ENCODE measurements around the gene TFCP2L1. TPM values are rescaled to one million over a fixed set of nuclear protein-coding genes. Genes with fewer than 3 reads are reported as not detected.

Gene TFCP2L1
- total RNA-seq, 4 donors from 2014 or later = 0.39 to 1.6 (median 0.46) TPM

GRCh38 chr2:121257480-121257840, 27.5 kb downstream of the TFCP2L1 start:
- H3K4me1 ChIP-seq = no peaks in the 10 kb centered on the region
- no peaks in the 10 kb centered on the region for H3K27me3 ChIP-seq
- no peak overlapping the region for H3K4me3 ChIP-seq
- TF ChIP-seq EP300 (IDR thresholded peaks at IDR 0.05) (no peak), POLR2AphosphoS5 (IDR thresholded peaks at IDR 0.05) (no peak), POLR2A (IDR thresholded peaks at IDR 0.05; ENCODE audit: low read depth) (no peak)
- TF ChIP-seq, protein P1, sequence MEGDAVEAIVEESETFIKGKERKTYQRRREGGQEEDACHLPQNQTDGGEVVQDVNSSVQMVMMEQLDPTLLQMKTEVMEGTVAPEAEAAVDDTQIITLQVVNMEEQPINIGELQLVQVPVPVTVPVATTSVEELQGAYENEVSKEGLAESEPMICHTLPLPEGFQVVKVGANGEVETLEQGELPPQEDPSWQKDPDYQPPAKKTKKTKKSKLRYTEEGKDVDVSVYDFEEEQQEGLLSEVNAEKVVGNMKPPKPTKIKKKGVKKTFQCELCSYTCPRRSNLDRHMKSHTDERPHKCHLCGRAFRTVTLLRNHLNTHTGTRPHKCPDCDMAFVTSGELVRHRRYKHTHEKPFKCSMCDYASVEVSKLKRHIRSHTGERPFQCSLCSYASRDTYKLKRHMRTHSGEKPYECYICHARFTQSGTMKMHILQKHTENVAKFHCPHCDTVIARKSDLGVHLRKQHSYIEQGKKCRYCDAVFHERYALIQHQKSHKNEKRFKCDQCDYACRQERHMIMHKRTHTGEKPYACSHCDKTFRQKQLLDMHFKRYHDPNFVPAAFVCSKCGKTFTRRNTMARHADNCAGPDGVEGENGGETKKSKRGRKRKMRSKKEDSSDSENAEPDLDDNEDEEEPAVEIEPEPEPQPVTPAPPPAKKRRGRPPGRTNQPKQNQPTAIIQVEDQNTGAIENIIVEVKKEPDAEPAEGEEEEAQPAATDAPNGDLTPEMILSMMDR (IDR thresholded peaks at IDR 0.05) = no peak
- no peaks in the 10 kb centered on the region for H3K9me3 ChIP-seq
- WGBS = 78% methylated on average over 3 of the region's 3 CpGs
- no peak overlapping the region for H3K27ac ChIP-seq (replicated peaks in 1 of 4)
- H3K36me3 ChIP-seq = no peaks in the 10 kb centered on the region
- no peak for DNase-seq (ENCODE audit: extremely low spot score)
- intact Hi-C loops (cut with DNase I) = no loop called here

- H3K9me3 ChIP-seq = no peaks in the 10 kb centered on the region
- no peaks in the 10 kb centered on the region for H3K4me1 ChIP-seq
- WGBS = 81% methylated on average over 12 of the region's 13 CpGs
- DNase-seq (ENCODE audit: extremely low spot score) = no peak
- no peaks in the 10 kb centered on the region for H3K27me3 ChIP-seq
- H3K27ac ChIP-seq (replicated peaks in 1 of 4) = no peak overlapping the region
- no peak for TF ChIP-seq POLR2AphosphoS5 (IDR thresholded peaks at IDR 0.05)
- intact Hi-C loops (cut with DNase I) = no loop called here
- H3K36me3 ChIP-seq = no peaks in the 10 kb centered on the region
- H3K4me3 ChIP-seq = no peak overlapping the region
These were observed 28.1 kb downstream of the TFCP2L1 start for GRCh38 chr2:121256720-121257479.

DNA sequence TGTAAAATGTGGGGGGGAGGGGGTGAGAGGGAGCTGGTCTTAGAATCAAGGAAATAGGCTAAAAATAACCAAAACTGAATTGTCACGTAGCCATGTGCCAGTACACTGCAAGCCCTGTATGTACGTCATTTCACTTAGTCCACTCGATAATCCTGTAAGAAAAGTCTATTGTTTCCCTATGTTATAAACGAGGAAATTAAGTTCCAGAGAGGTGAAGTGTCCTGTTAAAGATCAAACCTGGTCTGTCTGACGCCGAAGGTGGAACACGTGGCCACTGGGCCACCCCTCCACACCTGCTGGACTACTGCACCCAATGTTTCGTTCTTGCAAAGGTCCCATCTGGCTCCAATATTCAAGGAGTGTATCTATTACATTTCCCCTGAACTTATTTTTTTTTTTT, 29.6 kb downstream of the TFCP2L1 start:
- intact Hi-C loops (cut with DNase I) = no loop called here
- TF ChIP-seq POLR2AphosphoS5 (IDR thresholded peaks at IDR 0.05) (no peak), EP300 (IDR thresholded peaks at IDR 0.05) (no peak), POLR2A (IDR thresholded peaks at IDR 0.05; ENCODE audit: low read depth) (no peak)
- TF ChIP-seq, protein P1 (IDR thresholded peaks at IDR 0.05) = no peak
- H3K36me3 ChIP-seq = no peaks in the 10 kb centered on the region
- no peak overlapping the region for H3K4me3 ChIP-seq
- DNase-seq (ENCODE audit: extremely low spot score) = no peak
- no peaks in the 10 kb centered on the region for H3K4me1 ChIP-seq
- H3K27ac ChIP-seq (replicated peaks in 1 of 4) = no peak overlapping the region
- WGBS = 83% methylated on average over 8 of the region's 8 CpGs
- H3K9me3 ChIP-seq = no peaks in the 10 kb centered on the region
- no peaks in the 10 kb centered on the region for H3K27me3 ChIP-seq

DNA sequence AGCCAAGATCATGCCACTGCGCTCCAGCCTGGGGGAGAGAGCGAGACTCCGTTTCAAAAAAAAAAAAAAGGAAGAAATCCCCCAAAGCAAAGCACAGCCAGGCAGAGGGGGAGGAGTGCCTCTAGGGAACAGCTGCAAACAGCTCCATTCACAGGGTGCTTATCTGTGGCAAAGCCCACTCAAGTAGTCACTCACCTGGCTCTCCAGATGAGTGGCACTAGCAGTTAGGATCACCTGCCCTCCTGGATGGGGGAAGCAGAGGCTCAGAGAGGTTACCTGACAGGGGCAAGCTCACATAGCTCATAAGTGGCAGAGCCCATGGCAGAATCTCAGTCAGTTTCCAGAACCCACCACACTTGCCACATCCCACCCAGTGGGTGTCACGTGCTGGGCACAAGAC, 30.3 kb downstream of the TFCP2L1 start:
- no peaks in the 10 kb centered on the region for H3K4me1 ChIP-seq
- H3K4me3 ChIP-seq = no peak overlapping the region
- DNase-seq (ENCODE audit: extremely low spot score) = no peak
- H3K27ac ChIP-seq (replicated peaks in 1 of 4) = no peak overlapping the region
- H3K27me3 ChIP-seq = no peaks in the 10 kb centered on the region
- 79% methylated on average over 4 of the region's 4 CpGs for WGBS
- H3K9me3 ChIP-seq = no peaks in the 10 kb centered on the region
- intact Hi-C loops (cut with DNase I) = no loop called here
- TF ChIP-seq POLR2AphosphoS5 (IDR thresholded peaks at IDR 0.05) (no peak), EP300 (IDR thresholded peaks at IDR 0.05) (no peak), POLR2A (IDR thresholded peaks at IDR 0.05; ENCODE audit: low read depth) (no peak)
- TF ChIP-seq, protein P1 (IDR thresholded peaks at IDR 0.05) = no peak
- no peaks in the 10 kb centered on the region for H3K36me3 ChIP-seq

DNA sequence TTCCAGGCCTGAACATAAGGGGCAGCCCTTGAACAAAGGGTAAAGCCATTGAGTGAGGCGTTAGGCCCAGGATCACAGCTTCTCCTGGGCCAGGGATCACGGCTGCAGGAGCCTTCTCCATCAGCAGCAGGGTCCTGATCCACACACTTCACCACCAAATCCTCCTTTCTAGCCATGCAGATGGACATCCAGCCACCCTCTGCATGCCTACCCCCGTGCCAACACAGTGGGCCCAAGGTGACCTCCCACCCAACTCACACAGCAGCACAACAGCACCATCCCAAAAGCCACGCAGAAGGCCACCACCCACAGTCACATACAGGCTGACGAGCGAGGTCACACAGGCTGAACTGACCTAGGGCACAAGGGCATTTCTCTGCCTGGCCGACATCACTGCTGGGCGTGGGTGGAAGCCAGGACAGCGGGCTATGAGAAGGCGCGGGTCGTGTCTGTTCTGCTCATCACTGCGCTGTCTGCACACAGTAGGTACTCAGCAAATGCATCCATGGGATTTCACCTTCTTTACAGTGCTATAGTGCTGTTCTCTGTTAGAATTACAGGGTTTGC, 31.2 kb downstream of the TFCP2L1 start:
- WGBS = 88% methylated on average over 13 of the region's 13 CpGs
- TF ChIP-seq POLR2AphosphoS5 (IDR thresholded peaks at IDR 0.05) (no peak), EP300 (IDR thresholded peaks at IDR 0.05) (no peak), POLR2A (IDR thresholded peaks at IDR 0.05; ENCODE audit: low read depth) (no peak)
- TF ChIP-seq, protein P1 (IDR thresholded peaks at IDR 0.05) = no peak
- no peaks in the 10 kb centered on the region for H3K27me3 ChIP-seq
- no peaks in the 10 kb centered on the region for H3K9me3 ChIP-seq
- intact Hi-C loops (cut with DNase I) = no loop called here
- H3K4me3 ChIP-seq = no peak overlapping the region
- no peaks in the 10 kb centered on the region for H3K4me1 ChIP-seq
- DNase-seq (ENCODE audit: extremely low spot score) = no peak
- no peak overlapping the region for H3K27ac ChIP-seq (replicated peaks in 1 of 4)
- H3K36me3 ChIP-seq = no peaks in the 10 kb centered on the region

All from esophagus muscularis mucosa (tissue), 4 donors.